ENCODE results near the gene CXorf38.

DNA sequence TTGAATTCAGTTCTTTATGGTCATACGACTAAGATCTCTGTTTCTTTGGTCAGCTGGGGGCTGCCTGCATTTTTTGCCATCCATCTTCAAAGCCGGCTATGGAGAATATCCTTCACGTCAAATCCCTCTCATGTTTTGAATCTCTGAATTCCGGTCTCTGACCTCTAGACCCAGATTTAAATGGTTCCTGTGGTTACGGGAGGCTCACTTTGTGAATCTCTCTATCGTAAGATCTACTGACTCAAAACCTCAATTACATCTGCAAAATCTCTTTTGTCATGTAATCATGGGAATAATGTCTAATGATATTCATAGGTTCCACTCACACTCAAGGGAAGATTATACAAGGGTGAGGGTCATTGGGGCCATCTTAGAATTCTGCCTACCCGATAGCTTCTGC lies 29.8 kb downstream of the CXorf38 start:
- no peak for TF ChIP-seq TRIM28 (IDR thresholded peaks at IDR 0.05)
- TF ChIP-seq FOXJ3 (CRISPR knock-in tag; IDR thresholded peaks at IDR 0.05): no peak
- no peak for TF ChIP-seq ZNF133 (CRISPR knock-in tag; IDR thresholded peaks at IDR 0.05)
- TF ChIP-seq ZNF253 (CRISPR knock-in tag; conservative IDR thresholded peaks at IDR 0.05): no peak
- TF ChIP-seq REST (IDR thresholded peaks at IDR 0.05; ENCODE audit: borderline replicate concordance): no peak
- TF ChIP-seq REST (CRISPR knock-in tag; IDR thresholded peaks at IDR 0.05; ENCODE audit: low read depth): no peak
- no peak for TF ChIP-seq TARDBP (IDR thresholded peaks at IDR 0.05)
- no peak for TF ChIP-seq CTCF (IDR thresholded peaks at IDR 0.05 in 2 of 3, conservative IDR thresholded peaks at IDR 0.05 in 1 of 3; ENCODE audit: insufficient read depth in 2 of 3, low read depth in 1 of 3, low read length in 3 of 3)
- TF ChIP-seq, protein P1, sequence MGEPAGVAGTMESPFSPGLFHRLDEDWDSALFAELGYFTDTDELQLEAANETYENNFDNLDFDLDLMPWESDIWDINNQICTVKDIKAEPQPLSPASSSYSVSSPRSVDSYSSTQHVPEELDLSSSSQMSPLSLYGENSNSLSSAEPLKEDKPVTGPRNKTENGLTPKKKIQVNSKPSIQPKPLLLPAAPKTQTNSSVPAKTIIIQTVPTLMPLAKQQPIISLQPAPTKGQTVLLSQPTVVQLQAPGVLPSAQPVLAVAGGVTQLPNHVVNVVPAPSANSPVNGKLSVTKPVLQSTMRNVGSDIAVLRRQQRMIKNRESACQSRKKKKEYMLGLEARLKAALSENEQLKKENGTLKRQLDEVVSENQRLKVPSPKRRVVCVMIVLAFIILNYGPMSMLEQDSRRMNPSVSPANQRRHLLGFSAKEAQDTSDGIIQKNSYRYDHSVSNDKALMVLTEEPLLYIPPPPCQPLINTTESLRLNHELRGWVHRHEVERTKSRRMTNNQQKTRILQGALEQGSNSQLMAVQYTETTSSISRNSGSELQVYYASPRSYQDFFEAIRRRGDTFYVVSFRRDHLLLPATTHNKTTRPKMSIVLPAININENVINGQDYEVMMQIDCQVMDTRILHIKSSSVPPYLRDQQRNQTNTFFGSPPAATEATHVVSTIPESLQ (CRISPR knock-in tag; IDR thresholded peaks at IDR 0.05): no peak
- TF ChIP-seq SIN3B (IDR thresholded peaks at IDR 0.05; ENCODE audit: low read depth): no peak
- TF ChIP-seq, protein P2, sequence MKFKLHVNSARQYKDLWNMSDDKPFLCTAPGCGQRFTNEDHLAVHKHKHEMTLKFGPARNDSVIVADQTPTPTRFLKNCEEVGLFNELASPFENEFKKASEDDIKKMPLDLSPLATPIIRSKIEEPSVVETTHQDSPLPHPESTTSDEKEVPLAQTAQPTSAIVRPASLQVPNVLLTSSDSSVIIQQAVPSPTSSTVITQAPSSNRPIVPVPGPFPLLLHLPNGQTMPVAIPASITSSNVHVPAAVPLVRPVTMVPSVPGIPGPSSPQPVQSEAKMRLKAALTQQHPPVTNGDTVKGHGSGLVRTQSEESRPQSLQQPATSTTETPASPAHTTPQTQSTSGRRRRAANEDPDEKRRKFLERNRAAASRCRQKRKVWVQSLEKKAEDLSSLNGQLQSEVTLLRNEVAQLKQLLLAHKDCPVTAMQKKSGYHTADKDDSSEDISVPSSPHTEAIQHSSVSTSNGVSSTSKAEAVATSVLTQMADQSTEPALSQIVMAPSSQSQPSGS (CRISPR knock-in tag; IDR thresholded peaks at IDR 0.05): no peak
- TF ChIP-seq FOXK1 (CRISPR knock-in tag; IDR thresholded peaks at IDR 0.05; ENCODE audit: borderline replicate concordance): no peak
- no peak for TF ChIP-seq NR2C2 (CRISPR knock-in tag; IDR thresholded peaks at IDR 0.05)
- no peak for TF ChIP-seq NR2C2 (tag; IDR thresholded peaks at IDR 0.05)
- TF ChIP-seq POLR2A (conservative IDR thresholded peaks at IDR 0.05): no peak

Measured in K562 (cell line).